22Rv1 (cell line): Measurements from ENCODE around the gene MSANTD4.

ENCODE experiments used
- CTCF ChIP-seq: fragments of 450-650 bp; IDR thresholded peaks from 2 replicates; pipeline ENCODE4 v1.5.1; 2017; ENCODE audit warnings: mild to moderate bottlenecking
- ZFX ChIP-seq: fragments of 450-650 bp; IDR thresholded peaks from 2 replicates; pipeline ENCODE4 v1.6.1; 2017; ENCODE audit warnings: antibody characterized with exemption, borderline replicate concordance

- TF ChIP-seq CTCF (no peak), ZFX (no peak)
These were observed 25.6 kb upstream of the MSANTD4 start for GRCh38 chr11:106047631-106048030.
